GM12875 (cell line): ENCODE results near the gene GALNT16.

Experiments used
- H3K4me3 ChIP-seq: one replicate; pipeline ENCODE4 v1.5.1; 2011; ENCODE audit warnings: low read depth, low read length, control low read depth
- CTCF ChIP-seq: IDR thresholded peaks from 2 replicates; pipeline ENCODE4 v1.5.1; 2011; ENCODE audit warnings: low read depth, mild to moderate bottlenecking, control low read depth, inconsistent platforms, low read length, moderate library complexity, borderline replicate concordance; ENCODE audit not compliant: insufficient read depth

The GALNT16 gene

DNA sequence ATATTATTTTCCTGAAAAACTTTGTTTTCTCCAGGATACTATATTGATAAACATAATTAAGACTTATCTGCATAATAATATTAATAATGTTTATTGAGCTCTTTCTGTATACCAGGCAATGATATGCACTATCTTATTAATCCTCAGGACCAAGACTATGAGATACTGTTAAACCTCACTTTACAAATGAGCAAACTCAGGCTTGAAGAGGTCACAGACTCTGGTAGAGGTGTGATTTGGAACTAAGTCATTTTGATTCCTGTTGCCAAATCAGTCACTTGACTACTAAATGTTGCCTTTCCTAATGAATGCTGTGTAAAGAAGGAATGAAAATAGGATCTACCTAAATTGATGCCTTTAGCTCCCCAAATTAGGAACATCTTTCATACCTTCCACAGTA is 145.8 kb downstream of the GALNT16 start:
- no peak for TF ChIP-seq CTCF

More for the DNA sequence above, 145.8 kb downstream of the GALNT16 start:
- no peak overlapping the region for H3K4me3 ChIP-seq
